Glutamatergic neuron (in vitro differentiated cells): ENCODE data around the gene LRRC45. TPM values are rescaled to one million over a fixed set of nuclear protein-coding genes. Genes with fewer than 3 reads are reported as not detected.
A peak's percentile ranks its signal among the peaks of the same experiment; 100 is the strongest.

Experiments
- DNase-seq: peaks from one replicate; pipeline ENCODE4 v3.0.0; 2022
- H3K27ac Mint-ChIP-seq: one replicate; pipeline ENCODE4 v1.8.0; 2020; ENCODE audit warnings: mild to moderate bottlenecking, mixed read lengths, inconsistent platforms; ENCODE audit not compliant: unreplicated experiment
- H3K27me3 Mint-ChIP-seq: one replicate; pipeline ENCODE4 v1.8.0; 2020; ENCODE audit warnings: mild to moderate bottlenecking, moderate library complexity, mixed read lengths, inconsistent platforms; ENCODE audit not compliant: unreplicated experiment
- H3K36me3 Mint-ChIP-seq: one replicate; pipeline ENCODE4 v1.8.0; 2020; ENCODE audit warnings: mild to moderate bottlenecking, mixed read lengths, inconsistent platforms; ENCODE audit not compliant: unreplicated experiment
- H3K4me1 Mint-ChIP-seq: one replicate; pipeline ENCODE4 v1.8.0; 2020; ENCODE audit warnings: mild to moderate bottlenecking, low read depth, mixed read lengths, inconsistent platforms; ENCODE audit not compliant: unreplicated experiment
- H3K4me3 Mint-ChIP-seq: one replicate; pipeline ENCODE4 v1.8.0; 2020; ENCODE audit warnings: mild to moderate bottlenecking, mixed read lengths, inconsistent platforms; ENCODE audit not compliant: unreplicated experiment
- H3K9me3 Mint-ChIP-seq: one replicate; pipeline ENCODE4 v1.8.0; 2020; ENCODE audit warnings: mild to moderate bottlenecking, moderate library complexity, mixed read lengths, inconsistent platforms; ENCODE audit not compliant: unreplicated experiment
- CTCF ChIP-seq: fragments of 200-600 bp; sonication (generic); IDR thresholded peaks from one replicate; pipeline ENCODE4 v1.5.0; 2021; ENCODE audit not compliant: partially characterized antibody, unreplicated experiment
- total RNA-seq: library from RNA; stranded (reverse); fragmentation: NEBNext Ultra II Directional; extraction: Animal tissue kit (Norgen Biotek cat#: 25700); gene quantifications from one replicate; pipeline ENCODE4 v1.2.1, GENCODE V29; 2021; ENCODE audit not compliant: unreplicated experiment

LRRC45 gene
- total RNA-seq, 1 donor from 2014 or later = 29.6 TPM

- H3K4me3 Mint-ChIP-seq = no peak overlapping the region
- H3K36me3 Mint-ChIP-seq = peaks cover 5% of the 10 kb centered on the region
- H3K27ac Mint-ChIP-seq = no peak overlapping the region
- H3K9me3 Mint-ChIP-seq = peaks cover 10% of the 10 kb centered on the region
- DNase-seq = peak; percentile 8
- H3K27me3 Mint-ChIP-seq = peaks cover 5% of the 10 kb centered on the region
- H3K4me1 Mint-ChIP-seq = peaks cover 16% of the 10 kb centered on the region
- TF ChIP-seq CTCF = no peak
Observed at GRCh38 chr17:81994593-81995462, 28.3 kb upstream of the LRRC45 start.

GRCh38 chr17:81995463-81996231 is 27.5 kb upstream of the LRRC45 start:
- no peak for DNase-seq

GRCh38 chr17:81996232-81996756 is 26.8 kb upstream of the LRRC45 start:
- Mint-ChIP-seq H3K9me3 (peaks cover 5% of the 10 kb centered on the region), H3K4me1 (peaks cover 16% of the 10 kb centered on the region), H3K27me3 (peaks cover 2% of the 10 kb centered on the region), H3K27ac (no peak overlapping the region), H3K36me3 (no peaks in the 10 kb centered on the region), H3K4me3 (no peak overlapping the region)
- TF ChIP-seq CTCF = no peak
- DNase-seq = no peak

More at GRCh38 chr17:81995463-81996231, 27.5 kb upstream of the LRRC45 start:
- no peak overlapping the region for H3K4me3 Mint-ChIP-seq
- H3K9me3 Mint-ChIP-seq = peaks cover 7% of the 10 kb centered on the region
- peaks cover 2% of the 10 kb centered on the region for H3K36me3 Mint-ChIP-seq
- no peak overlapping the region for H3K27ac Mint-ChIP-seq
- no peak for TF ChIP-seq CTCF
- peaks cover 17% of the 10 kb centered on the region for H3K4me1 Mint-ChIP-seq
- peaks cover 5% of the 10 kb centered on the region for H3K27me3 Mint-ChIP-seq

GRCh38 chr17:81996757-81997441 is 26.2 kb upstream of the LRRC45 start:
- H3K9me3 Mint-ChIP-seq = peaks cover 5% of the 10 kb centered on the region
- H3K4me3 Mint-ChIP-seq = no peak overlapping the region
- TF ChIP-seq CTCF = no peak
- no peak overlapping the region for H3K27ac Mint-ChIP-seq
- no peaks in the 10 kb centered on the region for H3K36me3 Mint-ChIP-seq
- no peak for DNase-seq
- peaks cover 17% of the 10 kb centered on the region for H3K4me1 Mint-ChIP-seq
- H3K27me3 Mint-ChIP-seq = peaks cover 2% of the 10 kb centered on the region
